ENCODE data around the gene DDX50.

DDX50 gene

DNA sequence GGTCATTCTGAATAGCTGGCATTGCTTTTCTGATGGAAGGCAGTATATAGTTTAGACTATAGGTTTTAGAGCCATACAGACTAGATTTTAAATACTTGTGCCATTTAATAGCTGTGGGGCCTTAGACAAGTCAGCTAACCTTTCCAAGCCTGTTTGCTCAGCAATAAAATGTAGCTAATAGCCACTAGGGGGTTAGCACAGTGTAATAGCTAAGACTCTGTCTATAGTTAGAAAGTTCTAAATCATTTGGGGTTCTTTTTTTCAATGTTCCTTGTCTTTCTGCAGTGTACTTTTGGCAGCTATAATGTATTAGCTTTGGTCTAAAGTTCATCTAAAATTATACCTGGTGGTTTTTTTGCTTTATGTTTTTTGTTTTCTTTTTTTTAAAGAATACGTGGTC, 80.0 kb downstream of the DDX50 start:
- Histone ChIP-seq H3K36me3 (ENCODE audit: control insufficient read depth in 2 of 2, insufficient read depth in 2 of 2, low read length in 2 of 2) (peaks cover 37 to 38% of the 10 kb centered on the region in 2 donors), H3K27ac (ENCODE audit: low read length) (no peak overlapping the region), H3K9me3 (ENCODE audit: control insufficient read depth in 2 of 2, low read length in 2 of 2) (no peaks in the 10 kb centered on the region), H3K9ac (ENCODE audit: low read length in 2 of 2) (no peak overlapping the region), H3K4me1 (ENCODE audit: control insufficient read depth, insufficient read depth, low read length) (no peaks in the 10 kb centered on the region), H3K27me3 (ENCODE audit: control insufficient read depth in 1 of 2, insufficient read depth in 2 of 2, low read length in 2 of 2) (no peaks in the 10 kb centered on the region), H3K4me3 (ENCODE audit: low read length in 2 of 2) (no peak overlapping the region)

DNA sequence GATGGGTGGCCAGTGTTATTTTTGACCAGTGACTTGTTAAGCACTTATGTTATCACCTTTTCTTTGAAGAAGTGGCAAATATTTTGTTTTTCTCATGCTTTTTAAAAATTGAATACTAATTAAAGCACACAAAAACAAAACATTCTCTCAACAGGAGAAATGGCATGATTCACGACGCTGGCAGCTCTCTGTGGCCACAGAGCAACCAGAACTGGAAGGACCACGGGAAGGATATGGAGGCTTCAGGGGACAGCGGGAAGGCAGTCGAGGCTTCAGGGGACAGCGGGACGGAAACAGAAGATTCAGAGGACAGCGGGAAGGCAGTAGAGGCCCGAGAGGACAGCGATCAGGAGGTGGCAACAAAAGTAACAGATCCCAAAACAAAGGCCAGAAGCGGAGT, 81.3 kb downstream of the DDX50 start:
- Histone ChIP-seq H3K36me3 (ENCODE audit: control insufficient read depth in 2 of 2, insufficient read depth in 2 of 2, low read length in 2 of 2) (peaks cover 31 to 32% of the 10 kb centered on the region in 2 donors), H3K27ac (ENCODE audit: low read length) (no peak overlapping the region), H3K27me3 (ENCODE audit: control insufficient read depth in 1 of 2, insufficient read depth in 2 of 2, low read length in 2 of 2) (no peaks in the 10 kb centered on the region), H3K9me3 (ENCODE audit: control insufficient read depth in 2 of 2, low read length in 2 of 2) (no peaks in the 10 kb centered on the region), H3K4me1 (ENCODE audit: control insufficient read depth, insufficient read depth, low read length) (no peaks in the 10 kb centered on the region), H3K9ac (ENCODE audit: low read length in 2 of 2) (no peak overlapping the region), H3K4me3 (ENCODE audit: low read length in 2 of 2) (no peak overlapping the region)

DNA sequence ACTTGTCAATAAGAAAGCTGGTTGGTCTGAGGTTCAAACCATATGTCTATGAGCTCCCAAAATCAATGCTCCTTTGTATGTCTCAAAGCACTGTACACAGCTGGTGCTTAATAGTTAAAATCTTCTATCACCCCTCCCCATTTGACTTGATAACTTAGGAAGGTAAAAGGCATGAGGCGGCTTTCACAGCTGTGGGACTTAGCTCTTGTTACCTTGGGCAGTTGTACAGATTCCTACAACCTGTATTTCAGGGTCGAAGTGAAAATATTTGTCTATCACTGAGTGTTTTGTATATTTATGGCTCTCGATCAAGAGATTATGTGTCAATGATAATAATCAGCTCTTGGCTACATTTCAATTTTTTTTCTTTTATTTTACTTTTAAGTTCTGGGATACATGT, 86.5 kb downstream of the DDX50 start:
- peaks cover 6 to 10% of the 10 kb centered on the region in 2 donors for H3K36me3 ChIP-seq (ENCODE audit: control insufficient read depth in 2 of 2, insufficient read depth in 2 of 2, low read length in 2 of 2)
- H3K4me3 ChIP-seq (ENCODE audit: low read length in 2 of 2) = no peak overlapping the region
- no peaks in the 10 kb centered on the region for H3K27me3 ChIP-seq (ENCODE audit: control insufficient read depth in 1 of 2, insufficient read depth in 2 of 2, low read length in 2 of 2)
- no peak overlapping the region for H3K9ac ChIP-seq (ENCODE audit: low read length in 2 of 2)
- peaks cover 26% of the 10 kb centered on the region for H3K4me1 ChIP-seq (ENCODE audit: control insufficient read depth, insufficient read depth, low read length)
- no peak overlapping the region for H3K27ac ChIP-seq (ENCODE audit: low read length)
- H3K9me3 ChIP-seq (ENCODE audit: control insufficient read depth in 2 of 2, low read length in 2 of 2) = no peaks in the 10 kb centered on the region

DNA sequence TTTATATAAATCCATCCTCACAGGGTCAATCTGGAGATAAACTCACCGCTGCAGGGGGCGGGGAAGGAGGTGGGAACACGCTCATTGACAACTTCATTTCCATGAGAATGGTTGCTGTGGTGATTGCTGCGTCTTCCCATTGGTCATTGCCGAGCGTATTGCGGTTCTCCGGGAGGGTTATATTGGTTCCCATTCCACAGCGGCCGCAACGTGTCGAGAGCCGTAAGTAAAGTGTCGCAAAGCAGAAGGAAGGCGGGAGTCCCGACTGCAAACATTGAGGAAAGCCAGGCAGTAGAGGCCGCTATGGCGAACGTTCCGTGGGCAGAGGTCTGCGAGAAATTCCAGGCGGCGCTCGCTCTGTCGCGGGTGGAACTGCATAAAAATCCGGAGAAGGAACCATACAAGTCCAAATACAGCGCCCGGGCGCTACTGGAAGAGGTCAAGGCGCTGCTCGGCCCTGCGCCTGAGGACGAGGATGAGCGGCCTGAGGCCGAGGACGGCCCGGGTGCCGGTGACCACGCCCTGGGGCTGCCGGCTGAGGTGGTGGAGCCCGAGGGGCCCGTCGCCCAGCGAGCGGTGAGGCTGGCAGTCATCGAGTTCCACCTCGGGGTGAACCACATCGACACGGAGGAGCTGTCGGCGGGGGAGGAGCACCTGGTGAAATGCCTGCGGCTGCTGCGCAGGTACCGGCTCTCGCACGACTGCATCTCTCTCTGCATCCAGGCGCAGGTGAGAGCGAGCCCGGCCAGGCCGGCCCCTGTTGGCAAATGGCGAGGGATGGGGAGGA, 87.6 kb downstream of the DDX50 start, which contains the start of gene KIFBP:
Gene KIFBP (plus strand): TSS at position 274 of the 787 bp plus-strand sequence. CDS start 30 bp downstream, at position 304.
- Histone ChIP-seq H3K4me1 (ENCODE audit: control insufficient read depth, insufficient read depth, low read length) (peaks cover 34% of the 10 kb centered on the region), H3K9ac (ENCODE audit: low read length in 2 of 2) (peak within 1 kb of the TSS; percentile 62 to 91), H3K36me3 (ENCODE audit: control insufficient read depth in 2 of 2, insufficient read depth in 2 of 2, low read length in 2 of 2) (peaks cover 4 to 6% of the 10 kb centered on the region in 2 donors), H3K27ac (ENCODE audit: low read length) (peak within 1 kb of the TSS; percentile 62), H3K4me3 (ENCODE audit: low read length in 2 of 2) (peak within 1 kb of the TSS; percentile 64 to 98), H3K9me3 (ENCODE audit: control insufficient read depth in 2 of 2, low read length in 2 of 2) (no peaks in the 10 kb centered on the region), H3K27me3 (ENCODE audit: control insufficient read depth in 1 of 2, insufficient read depth in 2 of 2, low read length in 2 of 2) (no peaks in the 10 kb centered on the region)

DNA sequence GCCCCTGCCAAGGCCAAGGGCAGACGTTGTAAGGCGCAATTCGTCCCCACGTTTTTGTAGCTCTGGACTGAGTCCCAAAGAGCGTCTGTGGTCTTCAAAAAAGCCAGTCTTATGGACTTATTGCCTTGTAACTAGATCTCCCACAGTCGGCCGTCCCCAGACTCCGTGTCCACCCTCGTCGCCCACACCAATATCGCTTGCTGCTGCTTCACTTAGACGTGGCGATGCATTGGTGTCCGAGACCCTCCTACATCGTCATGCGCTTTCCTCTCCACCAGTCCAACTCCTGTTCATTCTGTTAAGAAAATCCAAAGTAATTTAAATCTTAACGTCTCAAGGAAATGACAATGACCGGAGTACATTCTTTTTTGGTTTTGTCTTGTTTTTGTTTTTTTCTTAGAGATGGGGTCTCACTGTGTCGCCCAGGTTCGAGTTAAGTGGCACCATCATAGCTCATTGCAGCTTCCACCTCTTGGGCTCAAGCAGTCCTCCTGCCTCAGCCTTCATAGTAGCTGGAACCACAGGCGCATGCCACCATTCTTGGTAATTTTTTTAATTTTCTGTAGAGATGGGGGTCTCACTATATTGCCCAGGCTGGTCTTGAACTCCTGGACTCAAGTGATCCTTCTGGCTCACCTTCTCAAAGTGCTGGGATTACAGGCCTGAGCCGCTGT, 88.3 kb downstream of the DDX50 start:
- peak overlapping the region; percentile 64 to 98 for H3K4me3 ChIP-seq (ENCODE audit: low read length in 2 of 2)
- H3K36me3 ChIP-seq (ENCODE audit: control insufficient read depth in 2 of 2, insufficient read depth in 2 of 2, low read length in 2 of 2) = peaks cover under 1 to 4% of the 10 kb centered on the region in 2 donors
- peak overlapping the region; percentile 62 for H3K27ac ChIP-seq (ENCODE audit: low read length)
- H3K9me3 ChIP-seq (ENCODE audit: control insufficient read depth in 2 of 2, low read length in 2 of 2) = no peaks in the 10 kb centered on the region
- H3K4me1 ChIP-seq (ENCODE audit: control insufficient read depth, insufficient read depth, low read length) = peaks cover 34% of the 10 kb centered on the region
- no peaks in the 10 kb centered on the region for H3K27me3 ChIP-seq (ENCODE audit: control insufficient read depth in 1 of 2, insufficient read depth in 2 of 2, low read length in 2 of 2)
- H3K9ac ChIP-seq (ENCODE audit: low read length in 2 of 2) = peak overlapping the region; percentile 62 to 91

DNA sequence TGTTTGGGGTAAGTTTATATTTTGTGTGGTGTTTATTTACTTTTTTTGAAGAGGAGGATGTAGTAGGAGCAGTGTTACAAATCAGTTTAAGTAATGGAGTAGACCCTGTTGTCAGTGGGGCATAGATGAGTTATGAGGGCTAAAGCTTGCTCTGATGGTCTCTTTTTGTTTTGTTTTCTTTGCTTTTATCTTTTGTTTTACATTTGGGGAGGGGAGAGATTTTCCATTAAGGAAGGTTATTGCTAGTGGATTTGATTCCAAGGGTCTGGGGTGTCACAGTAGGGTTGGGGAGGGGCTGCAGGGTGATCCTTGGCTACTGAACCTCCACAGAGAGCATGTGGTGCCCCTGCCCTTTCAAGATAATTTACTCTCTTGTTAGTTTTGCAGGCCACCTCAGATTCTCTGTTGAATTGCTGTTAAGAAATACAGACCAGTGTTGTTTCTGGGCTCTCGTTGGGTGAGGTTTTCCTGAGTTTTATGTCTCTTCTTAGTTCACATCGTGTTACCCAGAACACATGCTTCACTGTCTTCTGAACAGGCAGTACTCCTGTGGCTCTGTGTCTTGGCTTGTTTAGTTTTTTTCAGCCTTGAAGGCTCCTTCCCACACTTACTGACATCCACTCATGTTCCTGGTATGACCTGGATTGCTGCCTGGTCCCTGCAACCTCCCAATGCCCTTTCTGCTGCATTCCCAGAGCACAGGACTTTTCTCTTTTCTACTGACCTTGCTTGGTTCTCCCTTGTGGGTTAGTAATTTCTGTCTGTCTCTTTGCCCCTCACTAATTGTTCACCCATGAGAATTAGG, 91.7 kb downstream of the DDX50 start:
- Histone ChIP-seq H3K9ac (ENCODE audit: low read length in 2 of 2) (peak overlapping the region; percentile 31 to 47), H3K4me1 (ENCODE audit: control insufficient read depth, insufficient read depth, low read length) (peaks cover 34% of the 10 kb centered on the region), H3K4me3 (ENCODE audit: low read length in 2 of 2) (peak overlapping the region in 1 of 2 donors; percentile 22), H3K9me3 (ENCODE audit: control insufficient read depth in 2 of 2, low read length in 2 of 2) (no peaks in the 10 kb centered on the region), H3K27me3 (ENCODE audit: control insufficient read depth in 1 of 2, insufficient read depth in 2 of 2, low read length in 2 of 2) (no peaks in the 10 kb centered on the region), H3K36me3 (ENCODE audit: control insufficient read depth in 2 of 2, insufficient read depth in 2 of 2, low read length in 2 of 2) (peaks cover 0 to 2% of the 10 kb centered on the region in 2 donors), H3K27ac (ENCODE audit: low read length) (peak overlapping the region; percentile 63)

Measured in stomach smooth muscle (tissue), 2 donors.